HG02588 (cell line): ENCODE data around the gene ITM2C.

Experiments used
- ATAC-seq: cut with Tn5 transposase; IDR thresholded peaks from one replicate; pipeline ENCODE4 v1.9.1; 2021; ENCODE audit warnings: mild to moderate bottlenecking, moderate library complexity; ENCODE audit not compliant: unreplicated experiment

ITM2C gene

DNA sequence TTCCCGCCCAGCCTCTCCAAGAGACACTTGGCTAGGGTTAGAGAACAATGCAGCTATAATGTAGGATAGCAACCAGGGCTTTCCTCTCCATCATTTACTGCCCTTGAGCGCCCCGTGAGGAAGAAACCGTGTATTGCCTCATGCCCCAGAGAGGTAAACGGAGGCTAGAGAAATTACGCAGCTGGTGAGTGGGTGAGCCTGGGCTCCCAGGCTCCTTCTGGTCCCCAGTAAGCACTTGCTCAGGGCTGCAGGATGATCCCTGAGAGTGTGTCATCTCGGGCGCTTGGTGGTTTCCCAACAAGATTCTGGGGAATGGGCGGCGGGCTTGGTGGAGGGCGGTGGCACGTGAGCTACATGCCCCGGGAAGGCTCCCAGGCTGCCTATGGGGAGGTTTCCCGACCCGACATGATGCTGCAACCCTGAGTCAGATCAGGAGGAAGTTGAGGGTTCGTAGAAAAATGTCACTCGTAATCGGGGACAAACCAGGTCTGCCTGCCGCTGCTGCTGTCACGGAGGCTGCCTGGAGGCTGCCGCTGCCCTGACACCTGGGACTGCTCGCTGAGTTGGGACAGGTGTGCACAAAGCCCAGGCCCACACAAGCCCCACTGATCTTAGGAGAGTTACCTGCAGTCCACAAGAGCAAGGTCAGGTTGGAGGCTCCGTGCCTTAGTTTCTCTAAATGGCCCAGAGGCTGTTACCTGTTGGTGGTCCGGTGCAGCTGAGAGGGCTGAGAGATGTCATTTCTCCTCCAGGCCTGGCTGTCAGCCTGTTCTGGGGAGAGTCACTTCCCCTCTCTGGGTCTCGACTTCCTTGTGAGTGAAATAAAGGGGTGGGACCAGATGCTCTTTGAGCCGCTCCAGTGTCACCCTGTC, 60.0 kb downstream of the ITM2C start, which contains the start of gene GPR55:
GPR55 (minus strand) TSS at position 773 of the 872 bp plus-strand sequence. CDS start 14,280 bp downstream, outside the sequence.
- ATAC-seq = peak; percentile 28

- peak; percentile 26 for ATAC-seq
Measured at GRCh38 chr2:230925443-230925878, 60.7 kb downstream of the ITM2C start.

DNA sequence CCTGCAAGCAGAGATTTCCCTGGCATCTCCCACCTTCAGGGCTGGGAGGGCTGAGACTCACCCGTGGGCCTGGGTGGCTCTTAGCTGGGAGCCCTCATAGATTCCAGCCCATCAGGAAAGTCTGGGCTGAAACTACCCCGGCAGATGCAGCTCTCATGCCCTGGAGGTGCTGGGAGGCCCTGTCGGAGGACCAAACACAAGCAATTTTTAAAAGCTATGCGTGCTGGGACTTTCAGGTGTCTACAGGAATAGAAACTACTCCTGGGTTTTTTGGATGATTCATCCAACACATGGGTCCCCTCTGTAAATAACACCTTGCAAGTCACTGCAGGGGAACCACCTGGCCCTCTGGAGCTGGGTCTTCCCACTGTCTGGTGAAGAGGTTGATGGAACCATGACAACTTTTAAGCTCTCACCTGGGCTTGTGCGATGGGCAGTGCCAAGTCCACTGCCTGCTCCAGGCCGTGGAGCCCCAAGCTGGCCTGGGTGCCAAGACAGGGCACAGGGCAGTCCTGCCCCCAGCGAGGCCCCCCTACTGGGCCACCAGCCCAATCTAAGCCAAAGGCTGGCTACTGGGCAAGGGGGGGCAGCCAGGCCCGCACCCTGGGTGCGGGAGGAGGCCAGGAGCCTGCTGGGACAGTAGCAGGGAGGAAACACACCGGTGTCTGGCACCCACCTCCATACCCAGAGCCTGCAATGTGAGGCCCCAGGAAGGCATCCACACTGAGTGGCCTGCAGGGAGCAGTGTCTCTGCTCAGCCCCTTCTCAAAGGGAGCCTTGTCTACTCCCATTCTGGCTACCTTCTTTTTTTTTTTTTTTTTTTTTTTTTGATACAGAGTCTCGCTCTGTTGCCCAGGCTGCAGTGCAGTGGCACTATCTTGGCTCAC, 61.4 kb downstream of the ITM2C start:
- ATAC-seq = peak; percentile 39

DNA sequence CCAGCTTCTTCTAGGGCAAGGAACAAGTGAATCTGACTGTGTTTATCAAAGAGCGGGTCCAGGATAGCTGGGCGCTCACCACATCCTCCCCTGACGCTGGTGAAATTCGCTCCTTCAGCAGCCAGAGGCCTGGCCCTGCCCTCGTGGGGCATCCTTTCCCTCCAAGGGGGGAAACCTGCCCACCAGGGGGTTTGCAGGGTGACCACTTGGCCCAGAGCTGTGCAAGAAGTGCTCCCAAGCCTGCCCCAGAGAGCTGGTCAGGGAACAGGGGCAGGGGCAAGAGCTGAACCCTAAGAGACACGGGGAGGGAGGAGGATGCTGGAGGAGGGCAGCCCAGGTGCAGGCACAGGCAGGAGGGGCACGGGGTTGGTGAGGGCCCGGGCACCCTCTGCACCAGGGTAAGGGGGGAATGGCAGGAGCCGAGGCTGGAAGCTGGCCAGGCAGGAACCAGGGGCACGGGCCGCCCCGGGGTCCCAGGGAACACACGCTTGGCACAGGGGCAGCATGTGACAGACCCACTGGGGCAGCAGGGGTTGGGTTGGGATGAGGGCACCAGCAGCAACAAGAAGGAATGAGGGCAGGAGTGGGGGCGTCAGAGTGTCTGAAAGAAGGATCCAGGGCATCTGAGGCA, 63.1 kb downstream of the ITM2C start:
- no peak for ATAC-seq
